WTC11 (cell line): ENCODE measurements around the gene CD3E.

Source experiments
- GTF2I ChIP-seq: fragments of 250-450 bp; sonication (Bioruptor Pico); conservative IDR thresholded peaks from 2 replicates; pipeline ENCODE4 v1.4.0; 2021; ENCODE audit warnings: mild to moderate bottlenecking
- ZNF232 ChIP-seq: sonication (generic); formaldehyde crosslinking; IDR thresholded peaks from 2 replicates; pipeline ENCODE4 v1.8.0; 2022; ENCODE audit warnings: mild to moderate bottlenecking, missing genetic modification reagents
- TF ChIP-seq, protein P1 (sequence below): sonication (generic); formaldehyde crosslinking; IDR thresholded peaks from 2 replicates; pipeline ENCODE4 v1.8.1; 2023; ENCODE audit warnings: mild to moderate bottlenecking, missing genetic modification reagents, moderate library complexity

- TF ChIP-seq ZNF232 (no peak), GTF2I (CRISPR knock-in tag) (no peak)
- TF ChIP-seq, protein P1, sequence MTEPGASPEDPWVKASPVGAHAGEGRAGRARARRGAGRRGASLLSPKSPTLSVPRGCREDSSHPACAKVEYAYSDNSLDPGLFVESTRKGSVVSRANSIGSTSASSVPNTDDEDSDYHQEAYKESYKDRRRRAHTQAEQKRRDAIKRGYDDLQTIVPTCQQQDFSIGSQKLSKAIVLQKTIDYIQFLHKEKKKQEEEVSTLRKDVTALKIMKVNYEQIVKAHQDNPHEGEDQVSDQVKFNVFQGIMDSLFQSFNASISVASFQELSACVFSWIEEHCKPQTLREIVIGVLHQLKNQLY (CRISPR knock-in tag) = no peak
These were observed 7.8 kb downstream of the CD3E start for GRCh38 chr11:118312328-118312727.
